GM23248 (cell line): Measurements from ENCODE around the gene PDLIM5. TPM values are rescaled to one million over a fixed set of nuclear protein-coding genes. Genes with fewer than 3 reads are reported as not detected.

Experiments used
- DNase-seq: peaks from one replicate; pipeline ENCODE4 v3.0.0-alpha.2; 2015
- H2AFZ ChIP-seq: fragments of 200-600 bp; sonication (generic); 2 replicates; pipeline ENCODE4 v1.6.1; 2016; ENCODE audit warnings: antibody characterized with exemption
- H3F3A ChIP-seq: fragments of 200-600 bp; sonication (generic); 2 replicates; pipeline ENCODE4 v1.6.1; 2016; ENCODE audit warnings: mild to moderate bottlenecking, antibody characterized with exemption, mixed run types; ENCODE audit not compliant: insufficient read depth
- H3K27ac ChIP-seq: fragments of 200-600 bp; sonication (generic); 2 replicates; pipeline ENCODE4 v1.5.1; 2016; ENCODE audit warnings: mild to moderate bottlenecking
- H3K27me3 ChIP-seq: fragments of 200-600 bp; sonication (generic); replicated peaks from 2 replicates; pipeline ENCODE4 v1.6.1; 2016; ENCODE audit warnings: mild to moderate bottlenecking; ENCODE audit not compliant: insufficient read depth
- H3K36me3 ChIP-seq: fragments of 200-600 bp; sonication (generic); 2 replicates; pipeline ENCODE4 v1.6.1; 2016; ENCODE audit warnings: low read depth, mild to moderate bottlenecking
- H3K4me1 ChIP-seq: fragments of 200-600 bp; sonication (generic); 2 replicates; pipeline ENCODE4 v1.6.1; 2016; ENCODE audit warnings: mild to moderate bottlenecking; ENCODE audit not compliant: insufficient read depth
- H3K4me2 ChIP-seq: fragments of 200-600 bp; sonication (generic); one replicate; pipeline ENCODE4 v1.6.1; 2016; ENCODE audit warnings: mild to moderate bottlenecking; ENCODE audit not compliant: unreplicated experiment
- H3K4me3 ChIP-seq: fragments of 200-600 bp; sonication (generic); 2 replicates; pipeline ENCODE4 v1.5.1; 2016; ENCODE audit warnings: mild to moderate bottlenecking
- H3K79me2 ChIP-seq: fragments of 200-600 bp; sonication (generic); 2 replicates; pipeline ENCODE4 v1.6.1; 2016; ENCODE audit warnings: mild to moderate bottlenecking; ENCODE audit not compliant: insufficient read depth
- H3K9ac ChIP-seq: fragments of 200-600 bp; sonication (generic); 2 replicates; pipeline ENCODE4 v1.6.1; 2016; ENCODE audit warnings: mild to moderate bottlenecking
- H3K9me2 ChIP-seq: fragments of 200-600 bp; sonication (generic); 2 replicates; pipeline ENCODE4 v1.6.1; 2016; ENCODE audit warnings: mixed run types, mild to moderate bottlenecking, moderate library complexity; ENCODE audit not compliant: insufficient read depth
- H3K9me3 ChIP-seq: fragments of 200-600 bp; sonication (generic); one replicate; pipeline ENCODE4 v1.6.1; 2017; ENCODE audit warnings: low read depth
- H4K20me1 ChIP-seq: fragments of 200-600 bp; sonication (generic); 2 replicates; pipeline ENCODE4 v1.6.0; 2016; ENCODE audit not compliant: insufficient read depth
- EZH2 ChIP-seq: fragments of 200-600 bp; sonication (generic); IDR thresholded peaks from 2 replicates; pipeline ENCODE4 v1.6.1; 2018; ENCODE audit warnings: antibody characterized with exemption, mild to moderate bottlenecking; ENCODE audit not compliant: insufficient read depth, poor library complexity, severe bottlenecking
- EZH2phosphoT487 ChIP-seq: fragments of 200-600 bp; sonication (generic); IDR thresholded peaks from 2 replicates; pipeline ENCODE4 v1.6.1; 2018; ENCODE audit warnings: antibody characterized with exemption, moderate library complexity, mild to moderate bottlenecking, low read depth; ENCODE audit not compliant: insufficient read depth
- WGBS, 2 experiments: methylation state at CpG; one replicate each; pipeline ENCODE4 v1.1.6; 2015 to 2017; ENCODE audit warnings: low lambda C conversion rate in 2 of 2, low coverage in 1 of 2; ENCODE audit errors: missing lambda C conversion rate in 2 of 2; 5-methylcytosine and 5-hydroxymethylcytosine counted together
- in situ Hi-C: fragments of 300-500 bp; cut with MboI; formaldehyde crosslinking; loops from 2 replicates; pipeline ENCODE4 v1.15.0; 2020
- polyA plus RNA-seq: library from polyadenylated mRNA; unstranded; fragments of >200 nt; fragmentation: Nextera tagmentation; extraction: Ambion mirVana; gene quantifications from 2 replicates; pipeline ENCODE4 v1.2.1, GENCODE V29; 2016
- total RNA-seq: library from RNA; depleted of rRNA; stranded (reverse); fragments of >200 nt; shearing (Covaris generic); gene quantifications from 2 replicates; pipeline ENCODE4 v1.2.3, GENCODE V29; 2014

The PDLIM5 gene
- total and polyA plus RNA-seq, 2 experiments from 2014 or later, result 115 to 149 TPM

DNA sequence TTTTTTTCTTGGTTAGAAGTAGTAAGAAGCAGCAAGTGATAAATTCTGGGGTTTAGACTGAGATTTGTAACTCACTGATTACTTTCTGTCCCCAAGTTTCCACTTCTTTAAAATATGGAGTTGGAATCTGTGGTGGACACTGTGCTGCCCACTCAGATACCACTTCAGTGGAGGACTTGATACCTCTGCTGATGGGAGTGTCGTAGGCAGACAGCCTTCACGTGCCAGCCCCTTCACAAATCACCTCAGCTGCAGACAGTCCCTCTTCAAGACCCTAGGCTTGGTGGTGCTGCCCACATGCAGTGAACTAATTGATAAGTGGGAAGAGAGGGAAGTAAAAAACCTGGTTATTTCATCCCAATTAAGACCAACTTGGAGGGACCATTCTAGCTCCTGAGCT lies 139.5 kb downstream of the PDLIM5 start:
- H3K79me2 ChIP-seq, result 0 out of 2 replicates have a peak, but pooled peaks cover 20% of the 10 kb centered on the region
- no peak overlapping the region for H3K4me2 ChIP-seq
- H3K36me3 ChIP-seq, result peaks cover 29% of the 10 kb centered on the region
- H3K4me1 ChIP-seq, result peaks cover 21% of the 10 kb centered on the region
- no peaks in the 10 kb centered on the region for H3K9me3 ChIP-seq
- H3K9ac ChIP-seq, result no peak overlapping the region
- no peak for DNase-seq
- in situ Hi-C loops, result loop anchor here (25.0 kb wide), 1 partner anchor 804 kb away; no protein-coding TSS in a partner anchor
- no peak for TF ChIP-seq EZH2phosphoT487
- no peak for TF ChIP-seq EZH2
- peaks cover 22% of the 10 kb centered on the region; the same call in 1 of the 2 replicates for H3F3A ChIP-seq
- H3K27ac ChIP-seq, result no peak overlapping the region
- H3K9me2 ChIP-seq, result no peaks in the 10 kb centered on the region
- H2AFZ ChIP-seq, result no peak overlapping the region
- 92 to 100% methylated on average over 2 of the region's 2 CpGs for WGBS, 2 experiments
- no peaks in the 10 kb centered on the region for H4K20me1 ChIP-seq
- no peak overlapping the region for H3K4me3 ChIP-seq
- no peaks in the 10 kb centered on the region for H3K27me3 ChIP-seq

DNA sequence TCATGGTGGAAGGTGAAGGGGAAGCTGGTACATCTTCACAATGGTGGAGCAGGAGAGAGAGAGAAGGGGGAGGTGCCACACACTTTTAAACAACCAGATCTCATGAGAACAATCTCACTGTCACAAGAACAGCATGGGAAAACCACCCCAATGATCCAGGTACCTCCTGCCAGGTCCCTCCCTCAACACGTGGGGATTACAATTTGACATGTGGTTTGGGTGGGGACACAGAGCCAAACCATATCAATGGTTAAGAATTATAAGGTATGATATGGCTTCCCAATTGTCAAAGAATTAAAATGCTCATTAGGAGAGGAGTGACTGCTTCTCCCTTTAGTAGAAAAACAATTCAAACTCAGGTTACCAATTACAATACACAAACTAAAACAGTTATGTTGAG lies 143.3 kb downstream of the PDLIM5 start:
- H3K27ac ChIP-seq, result no peak overlapping the region

DNA sequence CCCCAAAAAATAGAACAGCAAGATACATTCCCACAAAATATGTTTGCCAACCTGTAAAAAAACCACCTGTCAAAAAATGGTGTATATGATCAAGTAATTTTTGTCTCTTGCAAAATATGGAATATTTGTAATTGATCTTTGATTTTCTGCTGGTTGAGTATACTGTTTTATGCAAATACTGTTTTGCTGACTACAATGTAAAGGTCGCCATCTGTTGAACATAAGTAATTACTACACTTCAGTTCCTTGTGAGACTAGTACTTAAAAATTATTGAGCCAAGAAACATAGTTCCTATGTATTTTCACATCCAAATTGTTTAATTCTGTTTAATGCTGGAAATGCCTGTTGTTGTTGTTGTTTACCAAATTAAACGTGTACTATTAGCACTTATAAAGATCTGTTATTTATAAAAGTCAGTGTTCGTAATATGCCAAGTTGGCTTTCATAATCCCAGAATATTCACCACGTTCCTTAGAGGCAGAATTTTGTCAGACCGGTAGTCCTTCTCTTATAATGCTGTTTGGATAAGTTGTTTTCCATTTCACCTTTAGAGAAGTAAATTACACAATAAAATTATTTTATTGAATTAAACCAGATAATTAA lies 144.2 kb downstream of the PDLIM5 start:
- Histone ChIP-seq H4K20me1 (no peaks in the 10 kb centered on the region), H3K9me3 (no peaks in the 10 kb centered on the region), H3K36me3 (peaks cover 18% of the 10 kb centered on the region), H3K4me2 (no peak overlapping the region), H2AFZ (no peak overlapping the region), H3K79me2 (0 out of 2 replicates have a peak, but pooled peaks cover 28% of the 10 kb centered on the region), H3K4me3 (no peak overlapping the region), H3K4me1 (peaks cover under 1% of the 10 kb centered on the region; the same call in 1 of the 2 replicates), H3K27me3 (no peaks in the 10 kb centered on the region), H3K27ac (no peak overlapping the region), H3K9me2 (no peaks in the 10 kb centered on the region), H3F3A (peaks cover 30% of the 10 kb centered on the region; the same call in 1 of the 2 replicates), H3K9ac (no peak overlapping the region)
- 34 to 36% methylated on average over 5 of the region's 5 CpGs for WGBS, 2 experiments
- TF ChIP-seq EZH2 (no peak), EZH2phosphoT487 (no peak)
- peak; percentile 74 for DNase-seq
- in situ Hi-C loops, result loop anchor here (5.0 to 25.0 kb wide), 2 partner anchors 189 to 809 kb away; no protein-coding TSS in a partner anchor

More for the DNA sequence above, 143.3 kb downstream of the PDLIM5 start:
- no peak for DNase-seq
- no peaks in the 10 kb centered on the region for H3K27me3 ChIP-seq
- no peaks in the 10 kb centered on the region for H4K20me1 ChIP-seq
- 0 out of 2 replicates have a peak, but pooled peaks cover 27% of the 10 kb centered on the region for H3K79me2 ChIP-seq
- no peak overlapping the region for H3K4me2 ChIP-seq
- no peak overlapping the region for H3K9ac ChIP-seq
- 19 to 32% methylated on average over 1 of the region's 1 CpG for WGBS, 2 experiments
- in situ Hi-C loops, result loop anchor here (5.0 to 25.0 kb wide), 2 partner anchors 188 to 808 kb away; no protein-coding TSS in a partner anchor
- H3K9me2 ChIP-seq, result no peaks in the 10 kb centered on the region
- TF ChIP-seq EZH2 (no peak), EZH2phosphoT487 (no peak)
- no peak overlapping the region for H3K4me3 ChIP-seq
- no peaks in the 10 kb centered on the region for H3K9me3 ChIP-seq
- H2AFZ ChIP-seq, result no peak overlapping the region
- H3F3A ChIP-seq, result peaks cover 30% of the 10 kb centered on the region; the same call in 1 of the 2 replicates
- peaks cover 18% of the 10 kb centered on the region for H3K36me3 ChIP-seq
- peaks cover 8% of the 10 kb centered on the region; the same call in 1 of the 2 replicates for H3K4me1 ChIP-seq

DNA sequence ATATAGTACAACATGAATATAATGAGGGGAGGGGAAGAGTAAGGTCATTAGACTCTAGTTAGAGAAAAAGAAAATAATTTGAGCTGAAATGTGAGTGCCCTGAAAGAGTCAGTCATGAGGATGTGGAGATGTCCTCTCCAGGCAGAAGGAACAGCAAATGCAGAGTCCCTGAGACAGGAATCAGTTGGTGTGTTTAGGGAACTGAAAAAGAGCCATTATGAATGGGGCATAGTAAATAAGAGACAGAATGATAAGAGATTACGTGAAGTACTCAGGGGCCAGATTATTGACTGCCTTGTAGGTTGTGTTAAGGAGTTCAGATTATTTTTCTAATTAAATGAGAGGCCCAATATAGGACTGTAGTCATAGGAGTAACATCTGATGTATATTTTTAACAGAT lies 147.0 kb downstream of the PDLIM5 start:
- Histone ChIP-seq H3K36me3 (peaks cover 7% of the 10 kb centered on the region), H3K4me1 (no peaks in the 10 kb centered on the region), H3K27me3 (no peaks in the 10 kb centered on the region), H3K4me3 (no peak overlapping the region), H3K27ac (no peak overlapping the region), H3K9me3 (no peaks in the 10 kb centered on the region), H3K79me2 (0 out of 2 replicates have a peak, but pooled peaks cover 15% of the 10 kb centered on the region), H3K4me2 (no peak overlapping the region), H3F3A (peaks cover 43% of the 10 kb centered on the region), H3K9me2 (no peaks in the 10 kb centered on the region), H4K20me1 (no peaks in the 10 kb centered on the region), H3K9ac (no peak overlapping the region), H2AFZ (no peak overlapping the region)
- WGBS, 2 experiments, result 97 to 100% methylated on average over 1 of the region's 1 CpG
- TF ChIP-seq EZH2, result no peak
- no peak for TF ChIP-seq EZH2phosphoT487
- in situ Hi-C loops, result loop anchor here (5.0 to 25.0 kb wide), 2 partner anchors 191 to 811 kb away; no protein-coding TSS in a partner anchor
- no peak for DNase-seq
